ENCODE results near the gene SACS.

GRCh38 chr13:23456437-23457210 lies 23.1 kb upstream of the SACS start:
- TF ChIP-seq CTCF (IDR thresholded peaks at IDR 0.05) (no peak), POLR2A (IDR thresholded peaks at IDR 0.05) (no peak)
